SK-N-SH treated with all-trans-retinoic acid at 6 μM for 48 hours (cell line): ENCODE measurements around the gene PCTP.
A peak's percentile ranks its signal among the peaks of the same experiment; 100 is the strongest.

Source experiments
- ATAC-seq: fragments of 200-7000 bp; cut with Tn5 transposase; 3 replicates; pipeline ENCODE4 v1.9.1; 2020; ENCODE audit warnings: mild to moderate bottlenecking, moderate library complexity
- ARNTL ChIP-seq: fragments of 450-650 bp; formaldehyde crosslinking; IDR thresholded peaks from 2 replicates; pipeline ENCODE4 v1.5.0; 2020; ENCODE audit warnings: low read depth, mild to moderate bottlenecking, moderate library complexity, borderline replicate concordance
- BACH2 ChIP-seq: fragments of 250-450 bp; sonication (Bioruptor Pico); IDR thresholded peaks from 2 replicates; pipeline ENCODE4 v1.9.0; 2021; ENCODE audit warnings: mild to moderate bottlenecking, borderline replicate concordance
- ESRRG ChIP-seq: fragments of 250-450 bp; sonication (Bioruptor Pico); IDR thresholded peaks from 2 replicates; pipeline ENCODE4 v1.6.1; 2021; ENCODE audit warnings: mild to moderate bottlenecking
- GLIS3 ChIP-seq: fragments of 250-450 bp; sonication (Bioruptor Pico); IDR thresholded peaks from 2 replicates; pipeline ENCODE4 v1.5.0; 2020; ENCODE audit warnings: mild to moderate bottlenecking, moderate library complexity
- RARB ChIP-seq: fragments of 250-450 bp; sonication (Bioruptor Pico); IDR thresholded peaks from 2 replicates; pipeline ENCODE4 v1.8.0; 2021; ENCODE audit warnings: mild to moderate bottlenecking, moderate library complexity
- SNAI2 ChIP-seq: fragments of 250-450 bp; sonication (Bioruptor Pico); IDR thresholded peaks from 2 replicates; pipeline ENCODE4 v1.5.0; 2020; ENCODE audit warnings: mild to moderate bottlenecking, moderate library complexity
- TOX ChIP-seq: fragments of 250-450 bp; sonication (Bioruptor Pico); IDR thresholded peaks from 2 replicates; pipeline ENCODE4 v1.8.0; 2021; ENCODE audit warnings: mild to moderate bottlenecking, moderate library complexity, borderline replicate concordance

The PCTP gene

DNA sequence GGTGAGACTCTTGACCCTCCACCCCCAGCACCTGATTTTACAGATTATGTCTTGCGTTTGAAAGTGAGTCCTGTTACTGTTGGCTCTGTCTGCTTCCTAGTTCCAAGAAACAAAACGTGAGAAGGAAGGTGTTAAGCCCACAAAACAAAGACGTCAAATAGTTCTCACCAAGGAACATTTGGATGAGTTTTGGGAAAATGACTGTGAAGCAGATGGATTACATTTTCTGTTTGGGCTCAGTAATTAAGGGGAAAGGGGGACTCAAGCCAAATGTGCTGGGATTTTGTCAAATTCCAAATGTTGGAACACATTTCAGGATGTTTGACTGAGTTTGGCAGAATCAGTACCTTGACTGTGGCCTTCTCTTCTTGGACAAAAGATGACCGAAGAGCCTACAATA, 71.2 kb downstream of the PCTP start (continued):
- TF ChIP-seq GLIS3 (CRISPR knock-in tag) (no peak), ESRRG (CRISPR knock-in tag) (no peak), TOX (no peak), ARNTL (no peak), SNAI2 (CRISPR knock-in tag) (no peak)
- TF ChIP-seq, all 23 proteins: peak for 0

DNA sequence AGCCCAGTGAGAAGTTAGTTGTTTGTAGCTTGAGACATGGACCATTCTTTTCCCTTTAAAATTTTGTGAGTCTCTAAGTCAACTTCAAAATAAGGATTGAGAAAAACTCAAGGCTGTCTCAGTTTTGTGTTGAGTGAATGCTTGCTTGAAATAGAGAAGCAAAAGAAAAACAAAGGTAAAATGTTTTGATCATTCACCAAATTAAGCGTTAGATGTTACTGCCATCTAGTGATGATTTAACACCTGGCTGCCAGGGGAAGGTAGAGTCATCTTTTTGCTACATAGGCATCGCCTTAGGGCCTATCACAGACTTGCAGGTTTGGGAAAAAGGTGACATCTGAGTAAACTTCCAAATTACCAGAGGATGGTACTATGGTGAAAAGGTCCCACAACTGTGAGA, 74.4 kb downstream of the PCTP start:
- peak; percentile 51; the same call in 2 of the 3 replicates for ATAC-seq
- TF ChIP-seq RARB (CRISPR knock-in tag) = no peak
- no peak for TF ChIP-seq BACH2 (CRISPR knock-in tag)
